ENCODE measurements around the gene ZBTB2. TPM values are rescaled to one million over a fixed set of nuclear protein-coding genes. Genes with fewer than 3 reads are reported as not detected.

Gene ZBTB2
- polyA plus RNA-seq, 1 of the 3 experiments (the other 2 are of a cell fraction), result 6.7 TPM

GRCh38 chr6:151400473-151400872 lies 9.1 kb upstream of the ZBTB2 start:
- peaks cover under 1 to 7% of the 10 kb centered on the region in 2 experiments; a peak in 2 of 4 replicates for H3K4me1 ChIP-seq (ENCODE audit: control insufficient read depth in 1 of 2, insufficient read depth in 2 of 2, low read depth in 1 of 2, low read length in 1 of 2)
- ChIA-PET POLR2A (no interaction called here), CTCF (interaction anchor here (1.3 kb wide), 1 partner anchor 509 kb away, joined by 4 read pairs; no protein-coding TSS in a partner anchor)
- no peaks in the 10 kb centered on the region for H3K9me3 ChIP-seq
- no peak overlapping the region for H2AFZ ChIP-seq (ENCODE audit: low read depth)
- H3K9me2 ChIP-seq, result no peaks in the 10 kb centered on the region
- peak overlapping the region in 1 of 2 experiments; percentile 59; a peak in 2 of 4 replicates for H3K27ac ChIP-seq (ENCODE audit: low read depth in 2 of 2, low read length in 1 of 2)
- H3K4me2 ChIP-seq, result no peak overlapping the region
- H3K9ac ChIP-seq, result no peak overlapping the region
- peaks cover 36 to 57% of the 10 kb centered on the region in 2 experiments for H3K36me3 ChIP-seq (replicated peaks in 1 of 2; ENCODE audit: control insufficient read depth in 1 of 2, insufficient read depth in 2 of 2, low read length in 1 of 2)
- peaks cover 98% of the 10 kb centered on the region for H4K20me1 ChIP-seq (ENCODE audit: insufficient read depth)
- H3K27me3 ChIP-seq (ENCODE audit: insufficient read depth), result no peaks in the 10 kb centered on the region
- no peak for DNase-seq
- 73% methylated on average over 6 of the region's 6 CpGs for WGBS (ENCODE audit: low lambda C conversion rate)
- H3K4me3 ChIP-seq (ENCODE audit: low read depth in 2 of 2, low read length in 1 of 2), result no peak overlapping the region
- TF ChIP-seq USF1 (IDR thresholded peaks at IDR 0.05; ENCODE audit: borderline replicate concordance, low read depth) (no peak), ELF1 (IDR thresholded peaks at IDR 0.05) (no peak), SMC3 (IDR thresholded peaks at IDR 0.05; ENCODE audit: low read depth, low read length) (no peak), TCF12 (IDR thresholded peaks at IDR 0.05) (no peak), TAF1 (IDR thresholded peaks at IDR 0.05; ENCODE audit: borderline replicate concordance, low read depth, low read length) (no peak), POLR2AphosphoS5 (IDR thresholded peaks at IDR 0.05; ENCODE audit: low read depth, low read length) (no peak), REST (IDR thresholded peaks at IDR 0.05; ENCODE audit: low read depth, low read length) (no peak), RCOR1 (IDR thresholded peaks at IDR 0.05; ENCODE audit: low read length) (no peak), NRF1 (IDR thresholded peaks at IDR 0.05; ENCODE audit: low read depth, low read length) (no peak), PBX3 (IDR thresholded peaks at IDR 0.05) (no peak), MEF2A (IDR thresholded peaks at IDR 0.05; ENCODE audit: borderline replicate concordance, low read depth) (no peak), EZH2phosphoT487 (IDR thresholded peaks at IDR 0.05; ENCODE audit: borderline replicate concordance, low read depth) (no peak)
- peaks cover 100% of the 10 kb centered on the region for H3K79me2 ChIP-seq (ENCODE audit: insufficient read depth)
- H3F3A ChIP-seq (replicated peaks; ENCODE audit: insufficient read depth), result peaks cover 48% of the 10 kb centered on the region

GRCh38 chr6:151399679-151400078 lies 8.3 kb upstream of the ZBTB2 start:
- H3K4me1 ChIP-seq (ENCODE audit: control insufficient read depth in 1 of 2, insufficient read depth in 2 of 2, low read depth in 1 of 2, low read length in 1 of 2), result peaks cover 3 to 7% of the 10 kb centered on the region in 2 experiments; a peak in 2 of 4 replicates
- ChIA-PET POLR2A (no interaction called here), CTCF (no interaction called here)
- 79% methylated on average over 3 of the region's 3 CpGs for WGBS (ENCODE audit: low lambda C conversion rate)
- peaks cover 41% of the 10 kb centered on the region for H3F3A ChIP-seq (replicated peaks; ENCODE audit: insufficient read depth)
- no peaks in the 10 kb centered on the region for H3K9me2 ChIP-seq
- no peak overlapping the region for H3K9ac ChIP-seq
- no peak overlapping the region for H3K4me3 ChIP-seq (ENCODE audit: low read depth in 2 of 2, low read length in 1 of 2)
- H3K27ac ChIP-seq (ENCODE audit: low read depth in 2 of 2, low read length in 1 of 2), result peak overlapping the region in 1 of 2 experiments; percentile 59; a peak in 2 of 4 replicates
- no peaks in the 10 kb centered on the region for H3K9me3 ChIP-seq
- no peaks in the 10 kb centered on the region for H3K27me3 ChIP-seq (ENCODE audit: insufficient read depth)
- no peak for DNase-seq
- H3K79me2 ChIP-seq (ENCODE audit: insufficient read depth), result peaks cover 100% of the 10 kb centered on the region
- H3K4me2 ChIP-seq, result no peak overlapping the region
- peaks cover 30 to 55% of the 10 kb centered on the region in 2 experiments for H3K36me3 ChIP-seq (replicated peaks in 1 of 2; ENCODE audit: control insufficient read depth in 1 of 2, insufficient read depth in 2 of 2, low read length in 1 of 2)
- peaks cover 99% of the 10 kb centered on the region for H4K20me1 ChIP-seq (ENCODE audit: insufficient read depth)
- H2AFZ ChIP-seq (ENCODE audit: low read depth), result no peak overlapping the region
- TF ChIP-seq YY1 (IDR thresholded peaks at IDR 0.05; ENCODE audit: low read depth) (no peak), NFIC (IDR thresholded peaks at IDR 0.05; ENCODE audit: borderline replicate concordance) (no peak), MXI1 (IDR thresholded peaks at IDR 0.05; ENCODE audit: low read depth, low read length) (no peak), SIN3A (IDR thresholded peaks at IDR 0.05; ENCODE audit: borderline replicate concordance, low read depth, low read length) (no peak), MEF2A (IDR thresholded peaks at IDR 0.05; ENCODE audit: borderline replicate concordance, low read depth) (no peak), POLR2AphosphoS5 (IDR thresholded peaks at IDR 0.05; ENCODE audit: low read depth, low read length) (no peak), GATA2 (CRISPR knock-in tag; IDR thresholded peaks at IDR 0.05) (no peak), FOXM1 (IDR thresholded peaks at IDR 0.05; ENCODE audit: low read depth) (no peak), USF1 (IDR thresholded peaks at IDR 0.05; ENCODE audit: borderline replicate concordance, low read depth) (no peak), TEAD4 (IDR thresholded peaks at IDR 0.05; ENCODE audit: borderline replicate concordance, insufficient read depth) (no peak), JUND (IDR thresholded peaks at IDR 0.05) (no peak), FOXJ3 (CRISPR knock-in tag; IDR thresholded peaks at IDR 0.05) (no peak), RAD21 (IDR thresholded peaks at IDR 0.05; ENCODE audit: low read length) (no peak), IRF3 (IDR thresholded peaks at IDR 0.05; ENCODE audit: low read depth, low read length) (no peak)

Data from SK-N-SH (cell line).